ENCODE results near the gene PAIP2B. TPM values are rescaled to one million over a fixed set of nuclear protein-coding genes. Genes with fewer than 3 reads are reported as not detected.
"Not testable (repeated sequence)": the region's sequence is repeated elsewhere in the genome, so short reads cannot be mapped to it uniquely, and the experiment has no call there.

PAIP2B gene
- polyA plus RNA-seq, 4 donors = 14.9 to 19.8 (median 17.9) TPM

DNA sequence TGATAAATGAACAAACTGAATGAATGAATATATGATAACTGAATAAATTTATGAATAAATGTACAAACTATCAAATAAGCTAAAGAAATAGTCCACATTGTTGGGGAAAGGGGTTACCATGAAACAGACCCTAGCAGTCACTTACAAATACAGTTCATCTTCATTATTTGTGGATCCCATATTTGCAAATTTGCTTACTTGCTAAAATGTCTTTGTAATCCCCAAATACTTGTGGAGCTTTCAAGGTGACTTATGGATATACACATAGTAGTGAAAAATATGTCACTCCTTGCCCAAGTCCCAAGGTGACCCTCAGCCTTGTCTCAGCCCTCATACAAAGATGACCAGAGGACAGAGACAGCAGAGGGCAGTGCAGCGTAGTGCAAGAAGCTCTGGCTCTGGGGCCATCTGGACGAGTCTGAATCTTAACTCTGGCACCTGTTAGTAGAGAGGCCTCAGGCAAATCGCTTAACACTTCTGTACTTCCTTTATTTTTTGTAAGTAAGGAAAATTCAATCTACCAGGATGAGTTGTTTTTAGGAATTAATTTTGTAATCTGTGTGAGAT is 3.1 kb downstream of the PAIP2B start:
- DNase-seq (ENCODE audit: low read depth in 4 of 4, low spot score in 2 of 4) = peak in 2 of 4 donors; percentile 1 to 20

DNA sequence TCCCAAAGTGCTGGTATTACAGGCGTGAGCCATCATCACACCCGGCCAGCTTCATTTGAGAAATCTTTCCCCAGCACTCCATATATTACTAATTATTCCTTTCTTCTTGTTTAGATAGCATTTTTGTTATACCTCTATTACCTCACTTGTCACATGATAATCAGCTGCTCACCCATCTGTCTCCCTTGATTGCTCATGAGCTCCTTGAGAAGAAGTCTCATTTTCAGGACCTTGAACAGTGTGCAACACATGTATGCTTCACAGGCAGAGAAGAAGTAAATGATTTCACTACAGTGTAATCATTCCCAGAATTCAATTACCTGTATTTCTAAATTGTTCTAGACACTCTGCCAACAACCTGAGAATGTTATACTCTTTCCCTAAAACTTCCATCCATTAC is 6.2 kb downstream of the PAIP2B start:
- peak in 1 of 4 donors; percentile 6 for DNase-seq (ENCODE audit: low read depth in 4 of 4, low spot score in 2 of 4)

DNA sequence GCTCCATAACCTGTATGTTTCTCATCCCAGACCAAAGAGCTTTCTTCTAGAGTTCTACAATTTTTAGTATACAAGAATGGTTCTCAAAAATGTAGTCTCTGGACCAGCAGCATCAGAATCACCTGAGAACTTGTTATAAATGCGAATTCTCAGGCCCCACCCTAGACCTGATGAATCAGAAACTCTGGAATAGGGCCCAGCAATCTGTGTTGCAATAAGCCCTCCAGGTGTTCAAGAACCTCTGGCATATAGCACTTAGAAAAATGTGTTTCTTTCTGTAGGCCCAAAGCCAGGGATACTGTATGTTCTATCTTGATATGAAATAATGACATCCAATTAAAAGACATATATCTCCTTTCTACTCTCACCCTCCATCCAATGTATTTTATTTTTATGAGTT is 10.4 kb downstream of the PAIP2B start:
- DNase-seq (ENCODE audit: low read depth in 4 of 4, low spot score in 2 of 4) = no peak

DNA sequence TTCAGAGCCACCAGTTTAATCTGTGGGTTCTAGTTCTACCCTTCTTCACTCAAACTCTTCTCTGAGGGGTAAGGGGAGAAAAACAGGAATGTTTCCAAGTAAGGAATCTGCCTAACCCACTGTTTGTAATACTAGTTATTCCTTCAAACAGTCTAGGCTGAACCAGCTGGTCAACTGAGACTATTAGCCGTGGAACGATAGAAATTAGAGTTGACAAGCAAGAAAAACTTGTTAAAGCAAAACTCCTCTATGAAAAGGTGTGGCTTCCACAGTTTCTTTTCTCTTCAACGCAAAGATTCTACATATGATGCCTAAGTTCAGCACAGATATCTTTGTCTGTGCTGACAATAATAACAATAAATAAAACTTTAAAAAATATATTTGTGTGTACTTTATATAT is 11.5 kb downstream of the PAIP2B start:
- no peak for DNase-seq (ENCODE audit: low read depth in 4 of 4, low spot score in 2 of 4)

DNA sequence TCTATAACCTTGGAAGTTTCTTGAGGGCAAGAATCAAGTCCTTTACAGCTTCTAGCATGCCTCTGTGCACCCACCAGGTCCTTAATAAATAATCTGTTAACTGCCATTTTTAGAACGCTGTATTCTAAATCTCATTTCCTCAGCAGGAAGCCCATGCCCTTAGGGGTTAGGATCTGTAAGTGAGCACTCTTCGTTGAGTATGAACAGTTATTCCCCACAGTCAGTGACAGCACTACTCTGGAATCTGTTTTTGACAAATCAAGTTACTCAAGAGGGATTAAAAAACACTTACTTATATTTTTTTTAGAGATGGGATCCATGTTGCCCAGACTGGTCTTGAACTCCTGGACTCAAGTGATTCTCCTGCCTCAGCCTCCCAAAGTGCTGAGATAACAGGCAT is 14.6 kb downstream of the PAIP2B start:
- DNase-seq (ENCODE audit: low read depth in 4 of 4, low spot score in 2 of 4) = no peak

DNA sequence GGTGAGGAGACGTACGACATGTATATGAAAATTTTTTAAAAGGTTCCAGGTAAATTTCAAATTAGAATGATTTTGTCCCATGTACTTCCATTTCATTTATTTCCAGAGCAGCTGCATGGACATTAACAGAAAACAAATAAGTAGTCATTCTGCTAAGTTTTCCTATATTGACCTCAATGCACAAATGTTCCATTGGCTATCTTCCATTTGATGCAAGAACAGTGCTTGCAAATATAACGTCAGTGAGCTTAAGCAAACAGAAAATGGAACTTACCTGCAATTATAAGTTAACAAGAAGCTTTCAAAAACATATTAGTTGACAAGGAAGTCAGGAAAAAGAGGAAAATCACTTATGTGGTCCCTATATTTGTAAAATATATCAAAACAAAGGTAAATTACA is 16.6 kb downstream of the PAIP2B start:
- DNase-seq (ENCODE audit: low read depth in 4 of 4, low spot score in 2 of 4) = no peak

DNA sequence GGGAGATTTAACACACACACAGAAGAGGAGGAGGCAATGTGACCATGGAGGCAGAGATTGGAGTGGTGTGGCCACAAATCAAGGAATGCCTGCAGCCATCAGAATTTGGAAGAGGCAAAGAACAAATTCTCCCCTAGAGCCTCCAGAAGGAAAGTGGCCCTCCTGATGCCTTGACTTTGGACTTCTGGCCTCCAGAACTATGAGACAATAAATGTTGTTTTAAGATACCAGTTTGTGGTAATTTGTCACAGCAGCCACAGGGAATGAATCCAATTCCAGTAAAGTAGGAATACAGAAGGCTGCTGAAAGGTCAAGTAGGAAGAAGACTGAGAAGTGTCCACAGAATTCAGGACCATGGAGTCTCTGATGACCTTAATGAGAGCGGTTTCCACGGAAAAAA is 18.1 kb downstream of the PAIP2B start:
- no peak for DNase-seq (ENCODE audit: low read depth in 4 of 4, low spot score in 2 of 4)

DNA sequence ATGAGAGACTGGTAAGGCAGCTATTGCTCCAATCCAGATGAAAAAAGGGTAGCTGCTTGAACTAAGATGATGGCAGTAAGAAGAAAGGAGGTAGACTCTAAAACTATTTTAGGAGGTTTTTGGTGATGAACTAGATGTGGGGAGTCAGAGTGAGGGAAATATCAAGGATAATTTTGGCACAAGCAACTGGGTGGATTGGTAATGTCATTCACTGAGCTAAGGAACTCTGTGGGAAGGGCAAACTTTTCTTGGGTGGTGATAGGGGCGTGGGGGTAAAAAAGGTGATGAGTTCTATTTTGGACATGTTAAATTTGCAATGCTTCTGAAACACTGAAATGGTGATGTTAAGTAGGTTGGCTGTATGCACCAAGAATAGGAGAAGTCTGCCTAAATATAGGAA is 19.3 kb downstream of the PAIP2B start:
- no peak for DNase-seq (ENCODE audit: low read depth in 4 of 4, low spot score in 2 of 4)

DNA sequence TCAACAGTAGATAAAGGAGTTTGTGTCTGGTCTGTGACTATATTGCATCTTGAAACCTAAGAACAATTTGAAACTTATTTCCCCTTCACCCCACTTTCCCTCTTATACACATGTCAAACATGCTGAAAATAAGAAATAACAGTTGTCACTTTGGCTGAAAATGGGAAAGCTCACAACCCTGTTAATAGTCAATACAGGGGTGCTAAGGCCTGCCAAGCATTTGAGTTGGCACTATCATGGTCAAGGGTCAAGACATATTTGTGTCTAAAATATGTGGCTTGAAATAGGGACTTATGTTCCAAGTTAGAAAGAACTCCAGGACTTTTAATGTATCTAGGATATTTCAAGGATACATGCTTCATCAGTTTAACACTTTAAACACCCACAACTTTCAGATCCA is 20.6 kb downstream of the PAIP2B start:
- no peak for DNase-seq (ENCODE audit: low read depth in 4 of 4, low spot score in 2 of 4)

DNA sequence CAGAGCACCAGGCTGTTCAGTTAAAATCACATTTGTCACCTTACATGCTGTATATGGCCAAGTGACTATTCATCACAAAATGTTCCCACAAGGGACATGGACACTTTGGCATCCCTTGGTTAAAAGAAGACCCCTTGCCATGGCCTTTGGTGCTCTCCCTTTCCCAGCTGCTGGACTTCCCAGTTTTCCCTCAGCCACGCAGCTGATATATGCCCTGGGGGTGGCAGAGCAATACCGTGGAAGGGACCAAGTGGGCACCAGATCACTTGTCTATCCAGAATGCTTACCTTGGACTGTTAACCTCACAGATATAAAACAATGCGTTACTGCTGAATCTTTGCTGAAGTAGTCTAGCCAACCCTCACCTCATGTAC is 35.3 kb downstream of the PAIP2B start:
- DNase-seq (ENCODE audit: low read depth in 4 of 4, low spot score in 2 of 4) = no peak

DNA sequence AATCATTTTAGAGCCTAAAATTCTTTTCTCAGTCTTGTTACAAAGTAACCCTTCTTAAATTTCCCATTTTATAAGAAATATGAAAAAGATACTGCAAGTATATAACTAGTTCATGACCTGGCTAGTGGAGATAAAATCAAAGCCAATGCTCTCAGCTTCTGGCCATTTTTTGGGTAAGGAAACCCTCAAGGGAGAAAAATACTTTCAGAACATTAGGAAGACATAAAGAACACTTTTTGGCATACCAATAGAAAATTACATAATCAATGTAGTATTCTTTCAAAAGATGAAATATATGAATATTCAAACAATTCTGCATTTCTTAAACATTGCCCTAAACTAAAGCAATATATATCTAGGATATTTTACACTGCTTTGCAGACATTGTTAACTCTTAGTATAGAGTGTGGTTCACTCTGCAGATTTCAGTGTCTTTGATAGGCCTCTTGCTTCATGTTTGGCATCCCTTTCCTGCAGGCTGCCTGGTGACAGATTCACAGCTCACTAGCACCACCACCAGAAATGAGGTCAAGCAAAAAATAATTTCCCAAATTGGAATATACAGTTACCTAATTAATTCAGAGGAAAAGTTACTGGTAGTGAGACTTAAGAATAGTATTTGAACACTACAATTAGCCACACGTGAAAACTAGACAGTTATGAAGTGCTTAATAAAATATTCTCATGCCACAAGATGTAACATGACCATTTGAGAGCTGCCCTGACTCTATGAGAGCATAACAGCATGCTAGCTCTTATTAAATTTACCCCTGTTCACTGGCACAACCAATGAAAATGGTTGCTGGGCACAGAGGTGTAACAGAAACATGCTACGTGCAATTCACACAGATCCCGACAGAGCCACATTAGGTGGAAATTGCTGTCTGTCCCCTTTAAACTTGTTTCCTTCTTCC is 36.0 kb downstream of the PAIP2B start:
- no peak for DNase-seq (ENCODE audit: low read depth in 4 of 4, low spot score in 2 of 4)

DNA sequence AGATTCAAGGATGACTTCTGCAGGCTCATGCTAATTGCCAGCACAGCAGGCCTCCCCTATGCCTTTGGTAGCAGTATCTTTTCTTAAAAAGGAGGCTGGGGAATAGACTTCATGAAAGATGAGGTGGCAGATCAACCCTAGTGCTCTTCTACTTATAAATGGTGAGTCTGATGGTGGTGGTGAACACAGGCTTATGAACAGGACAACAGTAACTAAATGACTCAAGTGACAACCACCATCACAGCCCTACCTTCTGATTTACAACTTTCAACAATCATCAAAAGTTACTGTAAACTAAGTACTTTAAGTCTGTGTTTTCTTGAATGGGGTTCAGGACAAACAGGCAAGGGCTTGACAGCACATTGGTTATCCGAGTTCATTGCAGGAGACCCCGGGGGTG is 39.3 kb downstream of the PAIP2B start:
- DNase-seq (ENCODE audit: low read depth in 4 of 4, low spot score in 2 of 4) = no peak

DNA sequence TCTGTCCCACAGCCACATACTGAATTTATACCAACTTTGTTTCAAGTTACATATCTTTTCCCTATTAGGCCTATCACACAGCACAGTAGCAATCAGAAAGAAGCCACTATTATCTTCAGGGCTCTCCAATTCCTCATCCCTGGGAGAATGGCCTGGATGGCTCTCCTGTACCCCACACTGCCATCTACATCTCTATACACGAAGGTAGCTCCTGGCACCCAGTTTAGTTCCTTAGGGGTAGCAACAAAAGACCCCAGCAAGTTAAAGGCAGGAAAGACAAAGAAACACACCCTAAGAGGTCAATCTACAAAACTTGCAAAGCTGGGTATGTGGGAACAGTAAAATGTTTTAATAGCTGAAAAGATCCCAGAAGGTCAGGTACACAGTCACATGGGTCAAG is 39.9 kb downstream of the PAIP2B start:
- no peak for DNase-seq (ENCODE audit: low read depth in 4 of 4, low spot score in 2 of 4)

DNA sequence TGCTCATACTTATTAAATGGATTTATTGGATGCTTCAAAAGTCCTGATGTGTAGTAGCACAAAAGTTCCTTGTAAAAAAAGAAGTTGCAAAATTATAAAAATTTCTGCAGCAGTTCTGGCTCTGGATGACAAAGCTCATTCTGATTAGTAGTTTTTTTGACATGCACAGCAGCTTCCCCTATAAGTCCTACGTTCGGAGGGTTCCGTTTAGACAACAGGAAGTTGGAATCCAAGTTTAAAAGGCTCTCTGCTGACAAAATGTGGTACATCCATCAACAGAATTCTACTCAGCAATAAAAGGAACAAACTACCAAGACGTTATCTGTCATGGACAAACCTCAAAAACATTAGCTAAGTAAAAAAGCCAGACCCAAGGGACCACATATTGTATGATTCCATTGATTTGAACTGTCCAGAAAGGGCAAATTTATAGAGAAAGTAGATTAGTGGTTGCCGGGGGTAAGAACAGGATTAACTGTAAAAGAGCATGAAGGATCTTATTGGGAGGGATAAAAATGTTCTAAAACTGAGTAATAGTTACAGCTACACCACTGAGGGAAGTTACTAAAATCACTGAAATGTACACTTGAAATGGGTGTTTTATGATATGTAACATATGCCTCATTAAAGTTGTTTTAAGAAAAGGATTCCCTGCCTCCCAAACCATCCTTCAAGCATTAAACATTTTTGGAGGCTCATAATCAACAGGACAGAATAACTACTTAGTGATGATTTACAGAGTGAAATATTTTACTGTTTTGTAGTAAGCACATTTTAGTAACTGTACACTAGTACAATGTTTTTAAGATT is 43.4 kb downstream of the PAIP2B start:
- DNase-seq (ENCODE audit: low read depth in 4 of 4, low spot score in 2 of 4) = not testable (repeated sequence)

DNA sequence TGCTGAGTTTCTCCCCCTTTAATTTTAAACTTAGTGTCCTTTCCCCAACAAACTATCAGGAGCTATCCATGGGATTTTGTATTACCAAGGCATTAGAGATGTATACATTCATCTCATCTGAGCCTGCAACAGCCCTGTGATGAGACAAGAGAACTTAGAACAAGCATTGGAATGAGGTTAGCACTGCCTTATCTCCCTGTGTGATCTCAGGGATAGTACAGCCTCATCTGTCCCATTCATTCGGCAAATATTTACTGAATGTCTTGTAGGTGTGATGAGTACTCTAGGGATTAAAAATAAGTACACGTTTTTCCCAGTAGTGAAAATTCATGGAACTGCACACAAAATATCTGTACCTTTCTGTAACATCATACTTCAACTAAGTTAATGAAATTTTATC is 45.6 kb downstream of the PAIP2B start:
- no peak for DNase-seq (ENCODE audit: low read depth in 4 of 4, low spot score in 2 of 4)

DNA sequence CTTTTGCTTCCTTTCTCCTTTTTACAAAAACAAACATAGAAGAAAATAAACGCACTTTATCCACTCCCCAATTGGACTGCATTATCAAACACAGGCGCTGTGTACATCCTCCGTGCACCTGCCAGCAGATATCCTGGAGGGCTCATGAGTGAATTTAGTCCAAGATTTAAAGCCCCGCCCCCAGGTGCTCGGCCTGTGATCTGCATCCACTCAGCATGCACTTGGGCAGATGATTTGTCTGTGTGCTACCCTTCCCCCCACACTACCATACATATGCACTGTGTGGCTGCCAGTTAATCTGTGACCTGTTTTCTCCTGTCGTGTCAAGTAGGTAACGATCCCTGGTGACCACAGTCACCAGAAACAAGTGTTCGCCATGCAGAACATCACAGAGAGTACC is 48.1 kb downstream of the PAIP2B start:
- not testable (repeated sequence) for DNase-seq (ENCODE audit: low read depth in 4 of 4, low spot score in 2 of 4)

DNA sequence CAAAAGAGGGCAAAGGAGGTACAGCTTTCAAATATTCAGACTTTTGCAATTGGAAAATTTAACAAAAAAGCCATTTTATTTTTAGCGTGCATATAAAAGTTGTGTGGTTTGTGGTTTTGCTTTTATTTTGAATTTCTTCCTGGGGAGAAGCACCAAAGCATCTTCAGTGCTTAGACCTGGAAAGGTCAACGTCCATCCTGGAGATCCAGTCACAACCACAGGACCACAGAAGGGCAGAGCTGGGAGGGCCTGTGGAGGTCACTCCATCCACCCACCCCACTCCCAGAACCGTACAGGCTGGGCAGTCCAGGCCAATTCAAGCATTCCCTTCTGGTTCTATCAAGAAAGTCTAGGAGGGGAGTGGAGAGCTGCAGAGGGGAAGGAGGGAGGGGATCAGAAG is 52.7 kb downstream of the PAIP2B start:
- no peak for DNase-seq (ENCODE audit: low read depth in 4 of 4, low spot score in 2 of 4)

DNA sequence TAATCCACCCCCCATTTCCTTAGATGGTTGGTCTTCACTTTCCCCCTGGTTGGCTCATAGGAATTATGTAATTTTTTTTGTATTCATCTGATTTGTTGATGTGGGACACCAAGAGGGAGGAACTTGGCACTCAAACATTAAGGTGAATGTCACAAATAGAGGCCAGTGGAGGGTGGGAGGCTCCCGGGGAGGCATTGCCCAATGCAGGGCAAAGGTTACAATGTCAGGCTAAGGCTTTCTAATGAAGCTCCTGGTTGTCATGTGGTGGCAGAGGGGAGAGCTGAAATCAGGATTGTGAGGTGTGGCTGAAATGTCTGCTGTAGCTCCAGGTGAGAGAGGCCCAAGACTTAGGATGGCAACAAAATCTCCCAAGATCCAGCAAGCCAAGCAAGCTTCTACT is 53.8 kb downstream of the PAIP2B start:
- no peak for DNase-seq (ENCODE audit: low read depth in 4 of 4, low spot score in 2 of 4)

DNA sequence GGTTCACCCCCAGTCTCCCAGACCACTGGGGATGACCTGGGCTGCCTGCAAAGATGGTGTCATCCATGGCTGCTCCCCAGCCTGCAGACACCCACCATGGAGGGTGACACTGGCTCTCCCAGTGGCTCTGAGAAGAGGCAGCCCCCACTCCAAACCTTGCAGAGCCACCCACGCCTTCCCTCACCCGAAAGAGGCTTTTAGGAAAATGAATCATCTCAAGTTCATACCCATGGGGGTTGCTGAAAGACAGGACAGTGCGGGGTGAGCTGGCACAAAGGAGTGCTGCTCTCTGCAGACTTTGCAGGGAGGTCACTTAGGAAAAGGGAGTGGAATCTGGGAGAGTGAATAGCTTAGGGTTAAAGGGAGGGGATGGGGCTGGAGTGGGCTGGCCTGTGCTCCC is 60.1 kb downstream of the PAIP2B start:
- no peak for DNase-seq (ENCODE audit: low read depth in 4 of 4, low spot score in 2 of 4)

DNA sequence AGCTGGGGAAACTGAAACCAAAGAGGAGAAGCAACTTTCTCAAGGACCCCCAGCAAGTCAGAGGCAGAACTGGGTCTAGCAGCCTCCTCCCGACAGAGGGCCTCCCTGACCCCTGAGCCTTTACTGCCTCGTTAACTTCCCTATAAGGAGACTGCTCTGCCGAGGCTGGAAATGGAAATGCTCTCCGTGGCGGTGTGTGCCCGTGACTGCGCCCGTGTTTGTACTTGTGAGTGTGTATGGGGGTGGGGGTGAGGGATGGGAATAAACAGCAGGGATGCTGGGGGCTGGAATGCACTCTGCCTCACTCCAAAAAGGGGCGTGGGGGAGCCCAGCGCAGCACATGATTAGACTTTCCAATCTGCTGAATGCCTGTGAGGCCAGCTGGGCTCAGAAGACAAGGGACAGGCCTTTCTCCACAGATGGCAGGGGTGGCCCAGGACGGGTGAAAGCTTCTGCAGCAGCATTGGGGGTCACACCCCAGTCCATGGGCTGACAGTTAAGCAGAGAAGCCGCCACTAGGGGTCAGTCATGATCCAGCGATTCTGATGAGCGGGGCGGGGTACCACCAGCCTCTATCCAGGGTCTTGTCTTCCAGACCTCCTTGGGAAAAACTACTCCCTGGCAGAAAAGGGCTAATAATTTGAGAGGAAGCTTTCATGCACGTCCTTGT is 69.6 kb downstream of the PAIP2B start:
- DNase-seq (ENCODE audit: low read depth in 4 of 4, low spot score in 2 of 4) = peak; percentile 11 to 48 (median 28)

DNA sequence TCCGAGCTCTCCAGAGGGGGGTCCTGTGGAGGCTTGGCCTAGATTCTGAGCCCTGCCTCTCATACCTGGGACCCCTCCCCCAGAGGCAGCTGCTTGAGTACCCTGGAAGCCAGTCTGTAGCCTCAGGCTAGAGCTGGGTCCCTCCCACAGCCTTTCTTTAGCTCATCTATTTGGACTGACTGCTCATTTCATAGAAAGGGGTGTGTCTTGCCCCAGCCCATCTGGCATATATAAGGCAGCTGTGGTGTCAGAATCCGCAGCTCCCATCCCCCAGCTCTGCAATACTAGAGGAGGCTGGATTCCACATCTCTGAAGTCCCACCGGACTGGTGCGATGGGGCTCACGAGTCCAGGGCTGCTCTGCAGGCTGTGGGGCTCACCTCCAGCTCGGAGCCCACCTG is 70.3 kb downstream of the PAIP2B start:
- peak; percentile 15 to 49 (median 38) for DNase-seq (ENCODE audit: low read depth in 4 of 4, low spot score in 2 of 4)

Data from left renal cortex interstitium (tissue), 4 donors.